OCI-M2 (cell line): ENCODE data around the gene KRTAP12-1.
"Not testable (repeated sequence)": the region's sequence is repeated elsewhere in the genome, so short reads cannot be mapped to it uniquely, and the experiment has no call there.

Experiments
- DNase-seq: peaks from one replicate; lab custom pipeline; 2025; ENCODE audit not compliant: unreplicated experiment; lab: John Stamatoyannopoulos, UW

Gene KRTAP12-1

GRCh38 chr21:44670642-44671432 lies 11.1 kb downstream of the KRTAP12-1 start:
- no peak for DNase-seq

GRCh38 chr21:44667612-44668011 lies 14.4 kb downstream of the KRTAP12-1 start:
- DNase-seq: no peak

DNA sequence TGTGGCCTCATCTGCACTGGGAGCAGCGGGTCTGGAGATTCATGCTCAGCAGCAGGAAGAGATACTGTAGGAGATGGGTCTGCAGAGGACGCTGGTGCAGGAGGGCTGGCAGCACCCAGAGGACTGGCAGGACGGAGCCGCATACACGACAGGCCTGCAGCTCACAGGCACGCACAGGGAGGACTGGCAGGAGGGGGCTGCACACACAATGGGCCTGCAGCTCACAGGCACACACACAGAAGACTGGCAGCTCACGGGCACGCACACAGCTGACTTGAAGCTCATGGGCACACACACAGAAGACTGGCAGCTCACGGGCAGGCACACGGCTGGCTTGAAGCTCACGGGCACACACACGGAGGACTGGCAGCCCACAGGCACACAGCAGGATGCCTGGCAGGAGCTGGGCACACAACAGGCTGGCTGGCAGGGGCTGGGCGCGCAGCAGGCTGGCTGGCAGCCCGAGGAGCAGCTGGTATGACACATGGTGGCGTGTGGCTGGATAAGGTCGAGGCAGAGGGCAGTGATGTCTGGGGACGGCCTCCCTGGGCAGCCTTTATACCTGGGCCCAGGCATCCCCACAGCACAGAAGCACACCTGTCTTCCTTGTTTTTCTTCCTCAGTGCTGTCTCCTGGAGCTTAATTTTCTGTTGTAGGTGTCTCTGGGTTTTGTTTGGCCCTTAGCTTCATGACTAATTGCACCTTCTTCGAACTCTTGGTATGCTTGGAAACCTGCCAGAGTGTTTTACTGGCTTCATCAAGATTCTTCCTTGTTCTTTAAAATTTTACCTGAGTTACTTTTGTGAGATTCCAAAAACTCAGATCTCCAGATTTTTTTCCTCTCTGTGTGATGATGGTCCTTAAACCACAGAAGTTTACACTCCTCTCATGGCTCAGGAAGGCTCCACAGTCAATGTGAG lies 15.3 kb downstream of the KRTAP12-1 start, which contains the start of gene KRTAP12-2:
TSS of gene KRTAP12-2 (minus strand) at position 527 of the 920 bp plus-strand sequence. CDS start at position 486, 41 bp downstream.
- DNase-seq: no peak

DNA sequence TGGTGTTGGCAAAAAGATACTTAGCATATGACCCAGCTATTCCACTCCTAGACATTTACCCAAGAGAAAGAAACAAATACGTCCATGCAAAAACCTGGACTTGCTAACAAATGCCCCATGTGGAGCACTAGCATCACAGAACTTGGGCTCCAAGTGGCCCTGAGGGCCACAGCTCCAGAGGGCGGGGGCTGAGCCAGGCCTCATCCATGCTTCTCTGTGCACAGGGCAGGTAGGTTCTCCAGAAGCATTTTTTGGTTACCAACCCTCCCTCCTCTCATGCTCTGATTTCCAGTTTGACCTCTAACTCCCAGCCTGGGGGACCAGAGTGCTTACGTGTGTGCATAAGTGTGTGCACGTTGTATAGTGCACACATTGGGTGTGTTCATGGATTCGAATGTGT lies 17.3 kb downstream of the KRTAP12-1 start:
- no peak for DNase-seq

- DNase-seq: not testable (repeated sequence)
Measured at GRCh38 chr21:44661567-44661966, 20.4 kb downstream of the KRTAP12-1 start.

DNA sequence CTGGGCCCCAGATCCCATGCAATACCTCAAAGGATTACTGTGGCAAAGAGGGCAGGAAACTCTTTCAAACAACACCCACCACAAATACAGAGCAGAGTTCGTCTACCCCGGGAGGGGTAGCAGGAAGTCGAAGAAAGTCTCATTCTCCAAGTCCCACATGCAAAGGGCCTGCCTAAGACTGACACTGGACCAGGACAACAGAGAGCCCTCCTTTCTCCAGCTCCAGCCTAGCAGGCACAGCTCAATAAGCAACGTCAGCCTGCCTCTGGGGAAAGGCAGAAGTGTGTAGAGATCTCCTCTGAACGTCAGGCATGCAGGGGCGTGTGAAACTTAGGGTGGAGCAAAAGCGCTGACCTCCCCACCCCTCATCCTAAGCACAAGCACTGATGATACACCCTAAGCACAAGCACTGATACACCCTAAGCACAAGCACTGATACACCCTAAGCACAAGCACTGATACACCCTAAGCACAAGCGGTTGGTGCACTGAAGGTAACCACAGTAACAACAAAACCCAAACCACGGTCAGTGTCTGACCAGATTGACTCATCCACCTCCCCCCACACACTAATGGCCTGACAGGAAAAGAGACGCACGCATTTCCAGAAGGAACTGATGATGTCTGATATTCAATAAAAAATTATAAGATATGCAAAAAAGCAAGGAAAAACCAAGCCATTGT lies 22.9 kb downstream of the KRTAP12-1 start:
- no peak for DNase-seq

GRCh38 chr21:44658541-44658910 lies 23.4 kb downstream of the KRTAP12-1 start:
- no peak for DNase-seq

- no peak for DNase-seq
Measured at GRCh38 chr21:44657635-44658540, 24.1 kb downstream of the KRTAP12-1 start, which contains the start of gene KRTAP12-3. Gene KRTAP12-3, plus strand, starts transcription at chr21:44657932. Its CDS starts 48 bp downstream, at chr21:44657980.

DNA sequence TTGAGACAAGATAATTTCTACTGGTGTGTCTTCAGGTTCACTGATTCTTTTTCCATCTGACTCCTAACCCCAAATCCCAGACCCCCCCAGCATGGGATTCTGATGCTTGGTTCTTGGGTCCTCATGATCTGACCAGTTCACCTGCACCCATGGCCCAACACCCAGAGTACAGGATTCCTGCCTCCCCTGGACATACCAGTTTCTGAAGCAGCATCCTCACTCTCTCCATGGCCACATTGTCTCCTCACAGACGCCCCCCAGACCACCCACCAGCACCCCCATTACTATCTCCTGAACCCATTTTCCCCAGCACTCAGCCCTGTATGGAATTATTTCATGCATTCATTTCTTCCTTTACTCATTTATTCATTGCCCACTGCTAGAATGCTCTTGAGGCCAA lies 25.1 kb downstream of the KRTAP12-1 start:
- DNase-seq: no peak

GRCh38 chr21:44654576-44655175 lies 27.3 kb downstream of the KRTAP12-1 start, which contains the start of gene KRTAP12-4:
Gene KRTAP12-4, minus strand, starts transcription at chr21:44654659. Its CDS starts 45 bp downstream, at chr21:44654614.
- DNase-seq: no peak

- no peak for DNase-seq
Measured at GRCh38 chr21:44653656-44654575, 28.0 kb downstream of the KRTAP12-1 start.

GRCh38 chr21:44653123-44653522 lies 28.8 kb downstream of the KRTAP12-1 start:
- DNase-seq: no peak

- DNase-seq: no peak
Measured at GRCh38 chr21:44650973-44651675, 30.8 kb downstream of the KRTAP12-1 start.

GRCh38 chr21:44650265-44650972 lies 31.5 kb downstream of the KRTAP12-1 start:
- DNase-seq: no peak

DNA sequence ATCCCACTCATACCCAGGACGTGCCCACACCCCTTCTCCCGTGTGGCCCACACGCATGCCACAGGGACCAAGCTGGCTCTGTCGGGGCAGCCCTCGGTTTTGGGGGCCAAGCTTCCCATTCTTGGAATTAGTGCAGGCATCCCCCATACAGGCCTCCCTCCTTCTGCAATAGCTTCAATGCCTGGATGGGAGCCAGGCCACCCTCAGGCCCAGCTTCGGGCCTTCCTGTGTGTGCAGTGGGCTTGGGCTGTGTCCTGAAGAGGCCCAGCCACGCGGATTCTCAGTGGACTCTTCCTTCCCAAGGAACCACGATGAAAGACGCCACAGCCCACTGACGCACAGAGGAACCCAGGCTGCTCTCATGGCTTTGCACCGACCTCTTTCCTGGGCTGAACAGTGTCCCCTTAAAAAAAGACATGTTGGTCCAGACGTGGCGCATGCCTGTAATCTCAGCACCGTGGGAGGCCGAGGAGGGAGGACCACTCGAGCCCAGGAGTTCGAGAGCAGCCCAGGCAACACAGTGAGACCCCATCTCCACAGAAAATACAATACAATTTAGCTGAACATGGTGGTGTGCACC lies 32.4 kb downstream of the KRTAP12-1 start:
- DNase-seq: no peak

DNA sequence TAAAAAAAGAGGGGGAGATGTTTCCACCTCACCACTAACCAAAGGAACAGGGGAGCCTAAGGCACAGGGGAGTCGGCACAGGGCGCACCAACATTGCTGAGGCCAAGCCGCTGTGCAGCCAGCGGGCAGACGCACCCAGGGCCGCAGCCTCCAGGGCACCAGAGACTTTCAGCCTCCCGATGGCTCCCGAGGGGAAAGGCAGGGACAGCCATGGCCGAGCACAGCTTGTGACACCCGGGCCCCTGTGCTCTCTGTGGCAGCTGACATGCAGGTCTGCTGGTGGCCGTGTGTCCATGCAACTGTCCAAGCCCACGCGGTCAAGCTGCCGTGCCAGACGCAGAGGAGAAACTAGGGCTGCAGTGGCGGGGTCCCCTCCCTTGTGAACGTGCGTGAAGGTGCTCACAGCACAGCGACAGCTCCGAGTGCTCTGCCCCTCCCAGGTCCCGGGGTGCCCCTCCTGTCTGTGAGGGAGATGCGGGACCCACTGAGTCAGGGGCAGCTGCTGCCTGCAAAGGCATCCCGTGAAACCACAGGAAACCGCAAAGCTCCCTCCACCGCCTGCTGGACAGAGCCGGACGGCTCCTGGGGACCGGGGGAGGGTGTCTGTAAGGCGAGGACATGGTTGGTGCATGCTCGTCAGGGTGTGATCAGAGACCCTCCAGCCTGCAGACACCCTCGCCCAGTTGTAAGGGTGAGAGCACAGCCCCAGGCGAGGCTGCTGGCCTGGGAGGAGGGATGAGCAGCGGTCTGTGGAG lies 33.2 kb downstream of the KRTAP12-1 start:
- DNase-seq: no peak
